Epidermal melanocyte (primary cell): ENCODE data around the gene TINAGL1.
"Not testable (repeated sequence)": the region's sequence is repeated elsewhere in the genome, so short reads cannot be mapped to it uniquely, and the experiment has no call there.

Experiments used
- DNase-seq: peaks from one replicate; pipeline ENCODE4 v3.0.0; 2011; ENCODE audit warnings: low spot score; ENCODE audit not compliant: insufficient read length

The TINAGL1 gene

GRCh38 chr1:31583995-31584868, 7.9 kb downstream of the TINAGL1 start:
- no peak for DNase-seq

GRCh38 chr1:31584869-31585735, 8.8 kb downstream of the TINAGL1 start:
- DNase-seq = no peak

GRCh38 chr1:31585736-31586365, 9.5 kb downstream of the TINAGL1 start:
- no peak for DNase-seq

- no peak for DNase-seq
Measured at GRCh38 chr1:31586376-31587327, 10.3 kb downstream of the TINAGL1 start.

- DNase-seq = not testable (repeated sequence)
Measured at GRCh38 chr1:31587328-31587699, 11.0 kb downstream of the TINAGL1 start.

- no peak for DNase-seq
Measured at GRCh38 chr1:31587720-31588423, 11.6 kb downstream of the TINAGL1 start.

- DNase-seq = no peak
Measured at GRCh38 chr1:31588751-31589515, 12.6 kb downstream of the TINAGL1 start.

- no peak for DNase-seq
Measured at GRCh38 chr1:31591425-31592093, 15.2 kb downstream of the TINAGL1 start.

GRCh38 chr1:31592132-31592531, 15.8 kb downstream of the TINAGL1 start:
- DNase-seq = no peak

GRCh38 chr1:31593136-31593665, 16.9 kb downstream of the TINAGL1 start:
- DNase-seq = no peak

- peak; percentile 61 for DNase-seq
Measured at GRCh38 chr1:31593770-31594632, 17.7 kb downstream of the TINAGL1 start.

GRCh38 chr1:31595836-31596736, 19.8 kb downstream of the TINAGL1 start:
- no peak for DNase-seq

- DNase-seq = no peak
Measured at GRCh38 chr1:31596737-31597097, 20.4 kb downstream of the TINAGL1 start.

GRCh38 chr1:31598980-31599379, 22.7 kb downstream of the TINAGL1 start:
- DNase-seq = no peak

GRCh38 chr1:31600641-31601040, 24.3 kb downstream of the TINAGL1 start:
- DNase-seq = no peak

- DNase-seq = no peak
Measured at GRCh38 chr1:31602081-31602480, 25.8 kb downstream of the TINAGL1 start.
